NOMO-1 treated with dmso at 0.1 percent for 144 hours (cell line): ENCODE results near the gene ARHGEF6.
"Not testable (repeated sequence)": the region's sequence is repeated elsewhere in the genome, so short reads cannot be mapped to it uniquely, and the experiment has no call there.

Experiments
- DNase-seq: peaks from one replicate; lab custom pipeline; 2025; ENCODE audit not compliant: unreplicated experiment; lab: John Stamatoyannopoulos, UW

Gene ARHGEF6

DNA sequence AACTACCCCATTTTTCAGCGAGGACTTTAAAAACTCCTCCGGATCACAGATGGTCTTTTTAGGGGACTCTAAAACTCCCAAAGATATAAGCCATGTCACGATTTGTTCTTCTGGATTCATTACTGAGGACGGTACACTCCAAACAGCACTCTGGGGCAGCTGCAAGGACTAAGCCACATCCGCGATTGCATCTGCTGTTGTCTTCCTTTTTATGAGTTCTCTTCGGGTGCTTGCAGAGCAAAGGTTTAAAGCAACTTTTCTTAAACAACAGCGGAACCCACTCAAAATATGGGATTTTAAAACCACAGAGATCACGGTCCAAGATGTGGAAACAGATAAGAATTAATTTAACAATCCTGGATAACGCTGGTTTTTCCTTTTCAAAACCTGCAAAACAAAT is at the start of gene ARHGEF6:
ARHGEF6 (minus strand) TSS at position 170 of the 400 bp plus-strand sequence; CDS start at position 120, 50 bp downstream.
- peak; percentile 57 for DNase-seq

GRCh38 chrX:136829413-136829812 is 48.7 kb upstream of the ARHGEF6 start:
- no peak for DNase-seq

GRCh38 chrX:136828830-136829229 is 48.1 kb upstream of the ARHGEF6 start:
- DNase-seq = peak; percentile 43

DNA sequence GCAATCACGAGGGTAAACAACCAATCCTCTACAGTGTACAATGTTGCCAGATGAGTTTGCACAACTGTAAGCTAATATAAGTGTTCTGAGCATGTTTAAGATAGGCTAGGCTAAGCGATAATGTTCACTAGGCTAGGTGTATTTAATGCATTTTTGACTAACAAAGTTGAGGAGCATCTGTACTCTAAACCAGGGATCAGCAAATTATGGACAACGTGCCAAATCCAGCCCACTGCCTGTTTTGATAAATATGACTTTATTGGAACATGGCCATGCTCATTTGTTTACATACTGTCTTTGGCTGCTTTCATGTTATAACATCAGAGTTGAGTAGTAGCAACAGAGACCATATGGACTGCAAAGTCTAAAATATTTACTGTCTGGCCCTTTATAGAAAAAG is 46.3 kb upstream of the ARHGEF6 start:
- no peak for DNase-seq

DNA sequence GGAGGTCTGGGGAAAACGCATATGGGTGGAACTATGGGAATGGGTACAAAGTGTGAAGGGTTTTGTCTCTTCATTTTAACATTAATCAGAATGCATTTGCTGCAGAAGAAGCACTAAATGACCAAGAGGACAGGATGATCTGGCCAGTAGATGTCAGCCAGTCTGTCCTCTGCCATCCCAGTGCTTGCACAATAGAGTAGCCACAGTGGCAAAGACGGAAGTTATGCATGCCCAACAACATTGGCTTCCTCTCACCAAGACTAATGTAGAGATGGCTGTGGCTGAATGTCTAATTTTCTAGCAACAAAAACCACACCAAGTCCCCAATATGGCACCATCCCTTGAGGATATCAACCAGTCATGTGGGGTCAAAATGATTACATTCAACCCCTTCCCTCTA is 45.0 kb upstream of the ARHGEF6 start:
- DNase-seq = no peak

DNA sequence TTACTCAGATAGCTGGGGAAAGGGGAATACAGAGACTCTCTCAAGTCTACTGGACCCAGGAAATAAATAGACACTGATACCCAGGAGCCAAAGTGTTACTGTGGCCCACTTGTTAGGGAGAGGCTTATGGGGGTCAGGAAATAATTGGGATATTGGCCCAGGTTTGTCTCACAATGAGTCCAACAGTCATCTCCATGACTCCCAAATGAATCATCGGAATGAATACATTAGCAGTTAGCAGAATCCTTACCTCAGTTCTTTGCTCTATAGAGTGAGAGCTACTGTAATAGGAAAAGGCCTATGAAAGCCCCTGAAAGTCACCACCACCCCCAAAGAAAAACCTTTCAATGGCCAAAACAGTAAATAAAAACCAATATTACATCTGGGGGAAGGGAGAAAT is 42.4 kb upstream of the ARHGEF6 start:
- DNase-seq = no peak

- no peak for DNase-seq
Measured at GRCh38 chrX:136822337-136823095, 41.8 kb upstream of the ARHGEF6 start.

DNA sequence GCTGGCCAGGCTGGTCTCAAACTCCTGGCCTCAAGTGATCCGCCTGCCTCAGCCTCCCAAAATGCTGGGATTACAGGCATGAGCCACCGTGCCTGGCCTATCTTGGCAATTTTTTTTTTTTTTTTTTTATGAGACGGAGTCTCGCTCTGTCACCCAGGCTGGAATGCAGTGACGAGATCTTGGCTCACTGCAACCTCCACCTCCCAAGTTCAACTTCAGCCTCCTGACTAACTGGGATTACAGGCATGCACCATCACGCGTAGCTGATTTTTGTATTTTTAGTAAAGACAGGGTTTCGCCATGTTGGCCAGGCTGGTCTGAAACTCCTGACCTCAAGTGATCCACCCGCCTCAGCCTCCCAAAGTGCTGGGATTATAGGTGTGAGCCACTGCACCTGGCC is 39.0 kb upstream of the ARHGEF6 start:
- DNase-seq = not testable (repeated sequence)

- no peak for DNase-seq
Measured at GRCh38 chrX:136819031-136819703, 38.4 kb upstream of the ARHGEF6 start.

DNA sequence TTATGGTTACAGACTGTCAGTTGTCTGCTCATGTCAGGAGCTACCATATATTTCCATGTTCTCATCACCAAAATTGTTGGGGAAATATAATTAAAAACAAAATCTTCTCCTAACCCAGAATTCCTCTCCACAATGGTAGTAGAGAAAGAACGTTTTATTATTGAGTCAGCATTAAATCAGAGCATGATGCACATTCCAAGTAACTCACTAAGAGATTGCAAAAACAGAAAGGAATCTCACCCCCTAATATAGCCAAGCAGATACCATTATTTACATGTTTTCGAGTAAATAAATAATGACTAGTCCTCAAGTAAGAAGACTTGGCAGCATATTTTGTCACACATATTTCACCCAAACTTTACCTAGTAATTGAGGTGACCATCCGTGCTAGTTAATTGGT is 36.2 kb upstream of the ARHGEF6 start:
- DNase-seq = no peak

- no peak for DNase-seq
Measured at GRCh38 chrX:136814847-136815750, 34.4 kb upstream of the ARHGEF6 start.

DNA sequence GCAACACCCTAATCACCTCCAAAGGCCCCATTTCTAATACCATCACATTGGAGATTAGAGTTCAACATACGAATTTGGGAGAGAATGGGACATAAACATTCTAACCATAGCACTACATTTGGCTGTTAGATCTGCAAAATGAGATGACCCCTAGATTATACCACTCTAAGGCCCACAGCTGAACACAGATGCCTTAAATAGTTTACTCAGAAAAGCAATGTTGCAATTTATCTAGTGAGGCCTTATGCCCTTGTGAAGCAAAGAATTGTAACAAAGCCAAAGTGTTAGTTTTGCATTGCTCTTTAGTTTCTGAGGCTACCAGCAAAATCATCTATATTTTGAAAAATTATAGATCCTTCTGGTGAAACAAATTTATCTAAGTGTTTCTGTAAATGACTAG is 31.6 kb upstream of the ARHGEF6 start:
- no peak for DNase-seq

DNA sequence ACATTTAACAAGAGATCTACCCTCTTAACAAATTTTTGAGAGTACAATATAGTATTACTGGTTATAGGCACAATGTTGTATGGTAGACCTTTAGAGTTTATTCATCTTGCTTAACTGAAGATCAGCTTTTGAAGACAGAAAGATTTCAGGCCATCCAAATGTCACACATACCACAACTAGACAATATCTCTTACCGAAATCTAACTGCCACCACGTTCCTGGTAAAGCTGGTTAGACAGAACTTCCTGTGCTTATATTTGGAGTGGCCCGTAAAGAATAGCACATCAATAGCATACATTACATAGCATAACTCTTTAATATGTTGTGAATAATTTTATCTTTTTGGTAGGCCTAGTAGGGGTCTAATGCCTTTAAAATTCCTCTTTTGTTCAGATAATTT is 29.8 kb upstream of the ARHGEF6 start:
- DNase-seq = no peak

DNA sequence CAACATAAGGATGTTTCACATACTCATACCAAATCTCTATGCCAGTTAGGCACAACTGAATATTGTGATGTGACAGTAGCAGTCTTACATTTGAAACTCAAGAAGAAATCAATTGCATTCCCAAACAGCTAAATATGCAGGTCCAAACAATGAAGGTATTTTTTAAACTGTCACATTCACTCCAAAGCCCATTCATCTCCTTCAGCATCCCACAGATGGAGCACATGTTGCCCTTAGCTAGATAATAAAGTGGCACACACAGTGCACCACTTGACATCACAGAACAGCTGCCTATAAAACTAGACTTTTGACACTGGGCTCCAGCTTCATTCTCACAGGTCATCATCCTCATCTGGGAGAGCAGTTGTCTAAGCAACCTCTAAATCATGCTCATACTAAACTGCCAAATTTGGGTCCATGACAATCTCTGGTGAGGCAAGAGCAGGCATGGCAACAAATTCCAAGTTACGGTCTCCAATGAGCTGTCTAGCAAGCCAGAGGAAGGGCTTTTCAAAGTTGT is 26.2 kb upstream of the ARHGEF6 start:
- no peak for DNase-seq

DNA sequence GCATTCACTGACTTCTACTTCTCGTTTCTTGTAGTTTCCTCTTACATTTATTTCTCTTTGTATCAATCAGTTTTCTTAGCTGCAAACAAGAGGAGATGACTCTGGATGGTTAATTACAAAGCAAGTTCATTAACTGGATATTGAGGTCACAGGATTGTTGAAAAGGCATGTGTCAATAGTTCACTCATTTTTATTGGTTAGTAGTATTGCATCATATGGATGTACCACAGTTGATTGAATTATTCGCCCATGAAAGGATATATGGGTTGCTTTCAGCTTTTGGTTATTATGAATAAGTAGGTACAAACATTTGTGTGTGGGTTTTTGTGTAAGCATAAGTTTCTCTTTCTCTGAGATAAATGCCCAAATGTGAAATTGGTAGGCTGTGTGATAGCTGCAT is 21.8 kb upstream of the ARHGEF6 start:
- DNase-seq = no peak

DNA sequence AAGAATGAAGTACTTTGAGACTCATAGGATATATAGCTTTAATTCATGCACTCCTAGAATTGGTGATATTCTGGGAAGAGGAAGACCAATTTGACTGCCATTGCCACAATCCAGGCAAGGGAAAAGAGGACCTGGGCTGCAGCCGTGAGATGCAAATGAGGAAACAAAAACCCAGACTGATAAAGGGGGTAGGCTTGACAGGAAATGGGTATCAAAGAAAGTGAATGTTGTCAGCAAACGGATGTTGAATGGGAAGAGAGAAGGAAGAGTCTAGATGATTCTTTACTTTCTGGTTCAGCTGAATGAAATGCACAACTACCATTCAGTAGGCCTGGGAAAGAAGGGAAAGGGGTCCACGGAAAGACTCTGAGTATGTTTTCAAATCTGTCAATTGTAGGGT is 17.1 kb upstream of the ARHGEF6 start:
- no peak for DNase-seq

DNA sequence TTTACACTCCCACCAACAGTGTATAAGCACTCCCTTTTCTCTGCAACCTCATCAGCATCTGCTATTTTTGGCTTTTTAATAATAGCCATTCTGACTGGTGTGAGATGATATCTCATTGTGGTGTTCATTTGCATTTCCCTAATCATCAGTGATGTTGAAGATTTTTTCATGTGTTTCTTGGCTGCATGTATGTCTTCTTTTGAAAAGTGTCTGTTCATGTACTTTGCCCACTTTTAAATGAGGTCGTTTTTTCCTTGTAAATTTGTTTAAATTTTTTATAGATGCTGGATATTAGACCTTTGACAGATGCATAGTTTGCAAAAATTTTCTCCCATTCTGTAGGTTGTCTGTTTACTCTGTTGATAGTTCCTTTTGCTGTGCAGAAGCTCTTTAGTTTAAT is 14.4 kb upstream of the ARHGEF6 start:
- not testable (repeated sequence) for DNase-seq

DNA sequence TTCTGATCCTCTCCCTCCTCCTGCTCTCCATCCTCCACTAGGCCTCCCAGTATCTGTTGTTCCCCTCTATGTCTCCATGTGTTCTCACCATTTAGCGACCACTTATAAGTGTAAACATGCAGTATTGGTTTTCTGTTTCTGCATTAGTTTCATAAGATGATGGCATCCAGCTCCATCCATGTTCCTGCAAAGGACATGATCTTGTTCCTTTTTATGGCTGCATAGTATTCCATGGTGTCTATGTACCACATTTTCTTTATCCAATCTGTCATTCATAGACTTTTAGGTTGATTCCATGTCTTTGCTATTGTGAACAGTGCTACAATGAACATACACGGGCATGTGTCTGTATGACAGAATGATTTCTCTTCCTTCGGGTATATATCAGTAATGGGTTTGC is 13.9 kb upstream of the ARHGEF6 start:
- not testable (repeated sequence) for DNase-seq

- DNase-seq = no peak
Measured at GRCh38 chrX:136794080-136794479, 13.3 kb upstream of the ARHGEF6 start.

DNA sequence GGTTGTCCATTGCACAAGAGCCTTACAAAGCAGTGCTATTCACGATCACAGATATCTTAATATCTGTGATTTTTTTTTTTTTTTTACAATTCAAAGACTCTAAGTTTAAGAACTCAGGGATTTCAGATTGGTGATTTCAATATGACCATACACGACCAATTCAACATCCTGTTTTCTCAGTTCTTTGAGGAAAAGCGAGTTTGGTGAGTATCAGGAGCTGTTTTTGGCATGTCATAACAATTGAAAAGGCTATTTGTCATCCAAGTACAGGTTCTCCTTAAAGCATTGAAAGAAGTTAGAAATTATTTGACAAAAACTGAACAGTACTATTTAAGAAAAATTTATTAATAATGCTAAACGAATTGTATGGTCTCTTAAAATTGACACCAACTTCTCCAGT is 9.1 kb upstream of the ARHGEF6 start:
- no peak for DNase-seq

GRCh38 chrX:136784231-136784630 is 3.5 kb upstream of the ARHGEF6 start:
- peak; percentile 30 for DNase-seq
